NCI-H82 (cell line): ENCODE results near the gene CDCA5.

Source experiments
- DNase-seq: peaks from one replicate; lab custom pipeline; 2025; lab: John Stamatoyannopoulos, UW

Gene CDCA5

DNA sequence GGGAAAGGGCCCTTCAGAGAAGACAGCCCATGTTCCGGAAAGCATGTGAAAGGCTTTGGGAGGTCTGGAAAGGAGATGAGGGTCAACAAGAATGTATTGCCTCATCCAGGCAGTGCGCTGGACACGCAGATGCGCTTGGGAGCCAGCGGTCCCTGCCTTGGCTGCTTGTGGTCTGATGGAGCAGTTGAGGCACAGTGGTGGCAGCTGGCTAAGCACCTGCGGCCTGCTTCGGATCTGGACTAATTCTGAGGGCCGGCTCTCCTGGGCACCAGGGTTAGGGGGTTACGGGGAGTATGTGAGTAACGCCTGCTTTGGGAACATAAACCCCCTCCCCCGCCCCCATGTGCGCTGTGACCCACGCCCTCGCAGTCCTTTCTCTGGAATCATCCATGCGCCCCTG, 23.2 kb upstream of the CDCA5 start:
- DNase-seq: no peak

DNA sequence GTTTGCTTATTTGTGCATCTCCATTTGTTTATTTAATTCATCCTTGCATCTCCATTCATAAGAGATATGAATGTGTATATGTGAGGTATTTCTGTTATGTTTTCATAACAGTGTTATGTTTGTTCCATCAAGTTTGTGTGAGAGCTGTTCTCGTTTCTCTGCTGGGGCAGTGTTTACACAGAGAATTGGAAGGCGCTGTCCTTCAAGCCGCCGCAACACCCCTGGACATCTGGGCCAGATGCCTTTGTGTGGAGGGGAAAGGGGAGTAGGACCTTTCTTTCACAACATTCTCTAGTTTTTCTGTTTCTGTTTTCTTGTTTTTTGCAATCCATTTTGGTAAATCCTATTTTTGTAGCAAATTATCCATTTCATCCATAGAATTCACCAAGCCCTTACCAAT, 20.8 kb upstream of the CDCA5 start:
- DNase-seq: no peak

- no peak for DNase-seq
Observed at GRCh38 chr11:65103476-65103875, 19.6 kb upstream of the CDCA5 start.

DNA sequence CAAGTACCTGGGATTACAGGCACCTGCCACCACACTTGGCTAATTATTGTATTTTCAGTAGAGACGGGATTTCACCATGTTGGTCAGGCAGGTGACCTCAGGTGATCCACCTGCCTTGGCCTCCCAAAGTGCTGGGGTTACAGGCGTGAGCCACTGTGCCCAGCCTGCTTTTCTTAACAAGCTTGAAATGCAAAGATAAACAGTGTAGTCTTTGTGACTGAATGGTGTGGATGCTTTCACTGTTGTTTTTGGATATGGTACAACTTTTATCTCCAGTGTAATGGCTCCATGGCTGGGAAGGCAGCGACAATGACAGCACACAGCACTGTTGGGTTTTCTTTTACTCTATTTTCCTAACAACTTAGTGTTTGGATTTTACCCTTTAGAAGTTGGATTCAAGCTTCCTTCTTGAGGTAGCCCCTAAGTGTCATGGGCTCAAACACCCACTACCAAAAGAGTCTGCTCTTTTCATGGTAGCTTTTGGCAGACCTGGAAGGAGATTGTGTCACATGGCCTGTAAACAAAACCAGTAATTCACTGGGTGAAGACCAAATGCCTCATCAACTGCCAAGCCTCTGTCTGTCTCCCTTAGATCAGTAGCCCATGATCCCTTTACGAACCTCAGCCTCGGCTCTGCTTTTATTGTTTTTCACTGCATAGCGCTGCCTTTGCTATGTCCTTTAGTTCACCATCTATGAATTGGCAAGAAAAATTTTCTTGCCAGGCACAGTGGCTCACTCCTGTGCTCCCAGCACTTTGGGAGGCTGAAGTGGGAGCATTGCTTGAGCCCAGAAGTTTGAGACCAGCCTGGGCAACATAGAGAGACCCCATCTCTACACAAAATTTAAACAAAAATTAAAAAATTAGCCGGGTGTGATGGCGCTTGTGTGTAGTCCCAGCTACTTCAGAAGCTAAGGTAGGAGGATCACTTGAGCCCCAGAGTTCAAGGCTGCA, 18.6 kb upstream of the CDCA5 start:
- DNase-seq: no peak

GRCh38 chr11:65100674-65101350, 17.0 kb upstream of the CDCA5 start:
- DNase-seq: no peak

- DNase-seq: no peak
Observed at GRCh38 chr11:65096926-65097325, 13.1 kb upstream of the CDCA5 start.

- peak; percentile 93 for DNase-seq
Observed at GRCh38 chr11:65095974-65096806, 12.3 kb upstream of the CDCA5 start, which contains the start of gene VPS51. VPS51 (plus strand) TSS chr11:65096214; CDS start chr11:65096251, 37 bp downstream.

- no peak for DNase-seq
Observed at GRCh38 chr11:65095427-65095826, 11.6 kb upstream of the CDCA5 start.

GRCh38 chr11:65090628-65091027, 6.8 kb upstream of the CDCA5 start:
- DNase-seq: no peak

DNA sequence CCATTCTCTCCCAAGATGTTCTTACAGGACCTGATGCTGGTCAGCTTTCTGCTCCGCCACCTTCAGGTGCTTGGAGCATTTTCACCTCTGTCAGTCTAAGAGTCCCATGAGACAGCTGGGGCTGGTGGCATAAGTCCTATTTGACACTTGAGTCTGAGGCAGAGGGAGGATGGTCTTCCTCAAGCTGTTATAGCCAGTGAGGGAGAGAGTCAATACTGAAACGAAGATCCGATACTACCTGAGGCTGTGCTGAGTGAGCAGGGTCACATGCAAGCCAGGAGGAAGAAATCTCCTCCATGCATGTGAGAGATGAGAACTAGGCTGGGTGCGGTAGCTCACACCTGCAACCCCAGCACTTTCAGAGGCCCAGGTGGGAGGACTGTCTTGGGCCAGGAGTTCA, 5.8 kb upstream of the CDCA5 start:
- DNase-seq: no peak

DNA sequence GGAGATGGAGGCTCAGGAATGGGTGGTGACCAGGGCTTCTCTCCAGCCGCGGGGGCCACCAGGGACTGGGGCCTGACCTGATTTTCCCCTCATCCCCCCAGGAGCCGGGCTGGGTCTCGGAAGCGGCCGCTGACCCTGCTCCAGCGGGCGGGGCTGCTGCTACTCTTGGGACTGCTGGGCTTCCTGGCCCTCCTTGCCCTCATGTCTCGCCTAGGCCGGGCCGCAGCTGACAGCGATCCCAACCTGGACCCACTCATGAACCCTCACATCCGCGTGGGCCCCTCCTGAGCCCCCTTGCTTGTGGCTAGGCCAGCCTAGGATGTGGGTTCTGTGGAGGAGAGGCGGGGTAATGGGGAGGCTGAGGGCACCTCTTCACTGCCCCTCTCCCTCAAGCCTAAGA, 4.0 kb upstream of the CDCA5 start:
- no peak for DNase-seq

GRCh38 chr11:65087216-65087615, 3.4 kb upstream of the CDCA5 start:
- no peak for DNase-seq

DNA sequence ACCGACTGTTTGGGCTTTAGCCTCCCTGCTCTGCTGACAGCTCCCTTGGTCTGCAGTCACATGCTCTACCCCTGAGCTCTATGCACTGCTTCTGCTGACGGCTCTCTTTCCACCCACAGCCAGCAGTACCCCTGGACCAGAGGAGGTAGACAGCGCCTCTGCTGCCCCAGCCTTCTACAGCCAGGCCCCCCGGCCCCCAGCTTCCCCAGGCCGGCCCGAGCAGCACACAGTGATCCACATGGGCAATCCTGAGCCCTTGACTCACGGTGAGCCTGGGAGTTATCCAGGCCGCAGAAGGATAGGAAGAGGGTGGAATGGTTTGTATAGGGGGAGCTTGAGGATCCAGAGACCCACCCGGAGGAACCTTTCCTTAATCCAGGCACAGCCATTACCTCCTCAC, 3.0 kb upstream of the CDCA5 start:
- no peak for DNase-seq

- DNase-seq: no peak
Observed at GRCh38 chr11:65085446-65085845, 1.6 kb upstream of the CDCA5 start.

DNA sequence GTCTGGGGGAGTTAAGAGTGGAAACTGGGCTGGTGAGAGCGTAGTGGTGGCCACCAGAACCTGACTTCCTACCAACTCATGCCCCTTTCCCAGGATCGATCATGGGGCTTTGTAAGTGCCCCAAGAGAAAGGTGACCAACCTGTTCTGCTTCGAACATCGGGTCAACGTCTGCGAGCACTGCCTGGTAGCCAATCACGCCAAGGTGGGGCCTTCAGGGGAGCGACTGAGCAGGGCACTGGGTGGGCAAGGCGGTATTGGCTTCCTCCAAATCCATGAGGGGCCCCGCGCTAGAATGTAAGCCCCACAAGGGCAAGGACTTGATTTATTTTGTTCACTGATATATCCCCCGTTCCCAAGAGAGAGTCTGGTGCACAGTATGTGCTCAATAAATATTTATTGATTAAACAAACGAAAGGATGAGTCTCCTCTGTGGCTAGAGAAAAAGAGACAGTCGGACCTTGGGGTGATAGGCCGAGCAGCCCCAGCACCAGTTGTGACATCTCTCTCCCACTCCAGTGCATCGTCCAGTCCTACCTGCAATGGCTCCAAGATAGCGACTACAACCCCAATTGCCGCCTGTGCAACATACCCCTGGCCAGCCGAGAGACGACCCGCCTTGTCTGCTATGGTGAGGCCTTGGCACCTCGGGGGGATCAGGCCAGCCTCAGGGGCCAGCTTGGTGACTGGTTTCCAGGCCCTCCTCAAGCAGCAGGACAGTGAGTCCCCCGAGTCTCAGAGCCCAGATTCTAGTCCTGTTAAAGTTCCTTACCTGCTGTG, 947 bp upstream of the CDCA5 start:
- no peak for DNase-seq

GRCh38 chr11:65083134-65083833, 556 bp downstream of the CDCA5 start:
- DNase-seq: no peak

GRCh38 chr11:65078786-65079342, 5.0 kb downstream of the CDCA5 start:
- no peak for DNase-seq

DNA sequence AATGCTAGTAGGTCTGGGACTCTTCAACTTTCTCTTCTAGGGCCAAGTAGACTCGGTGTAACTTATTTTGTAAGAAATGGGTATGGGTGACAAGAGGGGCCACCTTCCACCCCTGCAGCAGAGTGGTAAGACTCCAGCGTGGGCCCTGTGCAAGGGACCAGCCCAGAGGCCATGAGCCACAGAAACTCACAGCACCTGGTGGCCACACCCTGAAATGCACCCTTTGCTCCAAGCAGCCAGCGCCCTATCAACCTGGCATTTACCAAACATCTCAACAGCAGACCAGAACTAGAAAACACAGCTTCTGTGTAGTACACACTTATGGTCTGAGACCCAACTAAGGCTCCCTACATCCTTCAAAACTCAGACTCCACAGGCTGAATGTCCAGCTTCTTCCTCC, 5.7 kb downstream of the CDCA5 start:
- DNase-seq: peak; percentile 69

DNA sequence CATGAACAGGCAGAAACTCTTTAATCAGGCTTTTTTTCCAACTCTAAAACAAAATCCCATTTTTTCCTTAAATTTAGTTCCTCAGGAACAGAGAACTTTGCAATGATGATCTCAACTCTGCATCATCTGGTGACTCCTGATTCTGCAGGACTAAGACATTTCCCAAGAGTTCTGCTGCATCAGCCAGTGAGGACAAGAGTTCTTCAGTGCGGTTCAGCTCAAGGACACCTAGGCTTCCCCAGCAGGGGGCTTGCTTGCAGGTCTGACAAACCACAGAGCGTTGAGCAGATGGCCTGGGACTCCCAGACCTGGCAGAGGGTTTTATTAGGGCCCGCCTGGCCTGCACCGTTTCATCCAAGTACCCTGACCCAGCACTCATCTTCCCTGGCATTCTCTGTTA, 6.4 kb downstream of the CDCA5 start:
- peak; percentile 79 for DNase-seq

DNA sequence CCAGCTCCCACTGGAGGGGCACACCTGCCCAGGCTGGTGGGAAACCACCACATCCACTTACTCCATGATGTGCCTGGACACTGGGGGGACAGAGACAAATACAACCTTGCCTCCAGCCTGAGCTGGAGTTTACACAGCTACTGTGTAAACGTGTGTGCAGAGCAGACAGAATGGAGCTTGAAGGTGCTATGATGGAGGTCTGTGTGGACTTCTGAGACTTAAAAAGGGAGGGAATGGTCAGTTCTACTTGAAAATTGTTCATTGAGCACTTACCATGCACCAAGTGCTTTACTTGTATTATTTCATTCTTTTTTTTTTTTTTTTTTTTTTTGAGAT, 11.2 kb downstream of the CDCA5 start:
- DNase-seq: no peak
